Measurements from ENCODE around the gene RARG.

The RARG gene

DNA sequence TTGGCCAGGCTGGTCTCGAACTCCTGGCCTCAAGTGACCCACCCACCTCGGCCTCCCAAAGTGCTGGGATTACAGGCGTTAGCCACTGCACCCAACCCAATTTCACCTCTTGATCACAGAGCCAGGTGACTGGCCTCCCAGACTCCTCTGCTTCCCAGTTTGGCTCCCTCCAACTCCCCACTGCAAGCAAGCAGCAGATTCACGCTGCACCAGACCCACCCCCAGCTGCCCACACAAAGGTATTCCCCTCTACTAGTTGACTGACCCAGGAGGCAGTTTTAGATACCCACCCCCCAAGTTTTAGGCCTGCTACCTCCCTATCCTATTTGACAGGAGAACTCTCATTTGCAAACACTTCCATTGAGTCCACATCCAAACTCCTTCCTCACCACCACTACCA lies 5.2 kb downstream of the RARG start:
- TF ChIP-seq, protein P1, sequence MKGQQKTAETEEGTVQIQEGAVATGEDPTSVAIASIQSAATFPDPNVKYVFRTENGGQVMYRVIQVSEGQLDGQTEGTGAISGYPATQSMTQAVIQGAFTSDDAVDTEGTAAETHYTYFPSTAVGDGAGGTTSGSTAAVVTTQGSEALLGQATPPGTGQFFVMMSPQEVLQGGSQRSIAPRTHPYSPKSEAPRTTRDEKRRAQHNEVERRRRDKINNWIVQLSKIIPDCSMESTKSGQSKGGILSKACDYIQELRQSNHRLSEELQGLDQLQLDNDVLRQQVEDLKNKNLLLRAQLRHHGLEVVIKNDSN (IDR thresholded peaks at IDR 0.05): no peak
- TF ChIP-seq NFIC (IDR thresholded peaks at IDR 0.05): no peak
- TF ChIP-seq TEAD4 (IDR thresholded peaks at IDR 0.05): no peak
- TF ChIP-seq ZBTB7A (IDR thresholded peaks at IDR 0.05; ENCODE audit: low read depth): no peak
- no peak for TF ChIP-seq TAF1 (IDR thresholded peaks at IDR 0.05; ENCODE audit: low read depth)
- TF ChIP-seq EGR1 (IDR thresholded peaks at IDR 0.05): no peak
- no peak for TF ChIP-seq CREB1 (IDR thresholded peaks at IDR 0.05; ENCODE audit: low read depth)

DNA sequence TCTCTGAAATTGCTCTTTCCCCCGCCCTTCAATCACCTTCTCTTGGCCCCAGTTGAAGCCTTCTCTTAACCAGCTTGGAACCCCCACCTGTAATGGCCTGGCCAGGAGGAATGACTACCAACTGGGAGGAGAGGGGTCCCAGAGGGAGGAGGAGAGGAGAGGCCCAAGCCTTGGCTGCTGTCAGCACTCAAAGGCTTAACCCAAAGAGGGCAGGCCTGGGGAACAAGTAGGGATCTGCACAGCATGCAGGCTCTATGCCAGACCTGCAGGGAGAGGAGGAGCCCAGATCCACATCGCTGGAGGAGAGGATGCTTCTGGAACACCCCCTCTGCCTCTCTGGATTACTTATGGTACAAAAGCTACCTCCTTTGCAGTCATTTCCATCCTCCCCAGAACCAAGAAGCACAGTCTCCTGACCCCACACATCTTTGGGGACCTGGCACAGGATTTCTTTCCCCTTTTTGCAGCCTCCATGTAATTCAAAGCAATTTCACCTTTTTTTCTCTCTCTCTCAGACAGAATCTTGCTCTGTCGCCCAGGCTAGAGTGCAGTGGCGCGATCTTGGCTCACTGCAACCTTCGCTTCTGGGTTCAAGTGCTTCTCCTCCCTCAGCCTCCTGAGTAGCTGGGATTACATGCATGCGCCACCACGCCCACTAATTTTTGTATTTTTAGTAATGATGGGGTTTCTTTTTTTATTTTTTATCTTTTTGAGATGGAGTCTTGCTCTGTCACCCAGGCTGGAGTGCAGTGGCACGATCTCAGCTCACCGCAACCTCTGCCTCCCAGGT lies 6.2 kb downstream of the RARG start:
- TF ChIP-seq, protein P1 (IDR thresholded peaks at IDR 0.05): no peak
- TF ChIP-seq YY1 (IDR thresholded peaks at IDR 0.05; ENCODE audit: low read depth): no peak
- TF ChIP-seq NFIC (IDR thresholded peaks at IDR 0.05): no peak
- no peak for TF ChIP-seq EGR1 (IDR thresholded peaks at IDR 0.05)
- no peak for TF ChIP-seq ZBTB7A (IDR thresholded peaks at IDR 0.05; ENCODE audit: low read depth)
- TF ChIP-seq CREB1 (IDR thresholded peaks at IDR 0.05; ENCODE audit: low read depth): no peak
- TF ChIP-seq EP300 (IDR thresholded peaks at IDR 0.05; ENCODE audit: borderline replicate concordance): no peak
- TF ChIP-seq TAF1 (IDR thresholded peaks at IDR 0.05; ENCODE audit: low read depth): no peak
- TF ChIP-seq, protein P2, sequence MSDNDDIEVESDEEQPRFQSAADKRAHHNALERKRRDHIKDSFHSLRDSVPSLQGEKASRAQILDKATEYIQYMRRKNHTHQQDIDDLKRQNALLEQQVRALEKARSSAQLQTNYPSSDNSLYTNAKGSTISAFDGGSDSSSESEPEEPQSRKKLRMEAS (IDR thresholded peaks at IDR 0.05): no peak
- TF ChIP-seq FOXM1 (IDR thresholded peaks at IDR 0.05; ENCODE audit: borderline replicate concordance, low read depth): no peak
- TF ChIP-seq TCF12 (IDR thresholded peaks at IDR 0.05; ENCODE audit: low read depth): no peak
- TF ChIP-seq TEAD4 (IDR thresholded peaks at IDR 0.05): no peak

DNA sequence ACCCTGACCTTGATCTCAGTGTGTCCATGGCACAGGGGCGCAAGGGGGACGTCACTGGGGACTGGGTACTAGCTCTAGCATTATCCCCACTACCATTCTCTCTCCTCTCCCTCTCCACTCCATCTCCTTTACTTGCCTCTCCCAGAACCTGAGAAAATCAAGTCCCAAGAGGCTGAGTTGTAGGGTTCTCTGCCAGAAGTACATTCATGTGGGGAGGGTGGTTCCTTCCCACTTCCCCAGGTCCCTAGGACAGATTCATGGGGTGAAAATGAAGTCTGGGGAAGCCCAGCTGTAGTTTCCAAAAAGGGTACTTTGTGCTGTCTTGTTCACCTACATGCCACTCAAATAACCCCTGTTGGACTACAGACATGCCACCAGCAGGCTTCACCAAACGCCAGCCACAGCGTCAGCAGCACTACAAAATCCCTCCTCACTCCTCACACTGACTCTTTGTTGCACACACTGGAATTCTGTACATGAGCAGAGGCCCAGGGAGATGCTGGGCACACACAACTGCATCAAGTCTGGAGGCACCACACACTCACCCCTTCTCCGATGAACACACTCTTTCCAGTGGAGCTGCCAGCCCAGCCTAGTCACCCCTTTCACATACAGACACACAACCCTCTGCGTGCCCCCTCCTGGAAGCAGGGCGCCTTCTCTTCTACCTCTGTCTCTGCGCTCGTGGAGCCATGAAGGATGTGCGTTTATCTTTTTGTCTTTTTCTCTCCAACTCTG lies 6.9 kb downstream of the RARG start:
- TF ChIP-seq, protein P1 (IDR thresholded peaks at IDR 0.05): no peak
- TF ChIP-seq EP300 (IDR thresholded peaks at IDR 0.05; ENCODE audit: borderline replicate concordance) (no peak), NFIC (IDR thresholded peaks at IDR 0.05) (no peak)

DNA sequence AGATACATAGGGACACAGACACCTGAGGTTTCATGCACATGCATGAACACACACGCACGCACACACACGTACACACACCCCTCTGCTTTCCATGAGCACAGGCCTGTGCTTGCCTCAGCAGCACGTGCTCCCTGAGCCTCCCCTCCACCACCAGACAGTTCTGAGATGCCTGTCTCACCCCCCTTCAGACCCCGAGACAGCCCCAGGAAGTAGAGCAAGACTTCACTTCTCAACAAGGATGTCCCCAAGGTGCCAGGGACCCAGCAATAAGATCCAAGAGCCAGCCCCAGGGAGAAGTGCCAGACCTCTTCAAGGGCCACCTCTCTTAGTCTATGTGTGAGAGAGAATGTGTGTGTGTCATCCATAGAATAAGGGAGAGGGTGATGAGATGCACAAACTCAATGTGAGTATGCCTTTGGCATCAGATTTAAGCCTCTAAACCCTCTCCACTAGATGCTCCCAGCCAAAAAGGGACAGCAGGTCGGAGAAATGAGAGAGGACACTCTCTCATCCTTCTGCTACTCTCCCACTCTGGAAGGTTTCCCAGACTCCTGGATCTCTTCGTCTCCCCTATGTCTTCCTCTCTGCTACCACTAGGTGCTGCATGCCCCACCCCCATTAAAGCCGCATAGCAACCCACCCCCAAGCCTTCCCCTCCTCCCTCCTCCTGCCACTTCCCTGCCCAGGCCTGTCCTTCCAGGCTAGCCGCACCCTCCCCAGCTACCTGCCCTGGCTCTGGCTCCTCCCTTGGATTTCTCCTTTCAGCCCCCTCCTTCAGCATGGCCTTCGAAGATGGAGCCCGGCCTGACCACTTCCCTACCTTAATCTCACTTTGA lies 7.7 kb downstream of the RARG start:
- TF ChIP-seq REST (IDR thresholded peaks at IDR 0.05; ENCODE audit: low read depth) (no peak), EGR1 (IDR thresholded peaks at IDR 0.05) (no peak), TAF1 (IDR thresholded peaks at IDR 0.05; ENCODE audit: low read depth) (no peak), NFIC (IDR thresholded peaks at IDR 0.05) (no peak), CREB1 (IDR thresholded peaks at IDR 0.05; ENCODE audit: low read depth) (no peak), TCF12 (IDR thresholded peaks at IDR 0.05; ENCODE audit: low read depth) (no peak), TEAD4 (IDR thresholded peaks at IDR 0.05) (no peak)

GRCh38 chr12:53223389-53224060 lies 8.5 kb downstream of the RARG start:
- TF ChIP-seq FOXM1 (IDR thresholded peaks at IDR 0.05; ENCODE audit: borderline replicate concordance, low read depth) (no peak), REST (IDR thresholded peaks at IDR 0.05; ENCODE audit: low read depth) (no peak), EGR1 (IDR thresholded peaks at IDR 0.05) (no peak), YY1 (IDR thresholded peaks at IDR 0.05; ENCODE audit: low read depth) (no peak), TEAD4 (IDR thresholded peaks at IDR 0.05) (no peak), TCF12 (IDR thresholded peaks at IDR 0.05; ENCODE audit: low read depth) (no peak)

Data from Ishikawa (cell line).